ENCODE data around the gene GRIK2.

Gene GRIK2

DNA sequence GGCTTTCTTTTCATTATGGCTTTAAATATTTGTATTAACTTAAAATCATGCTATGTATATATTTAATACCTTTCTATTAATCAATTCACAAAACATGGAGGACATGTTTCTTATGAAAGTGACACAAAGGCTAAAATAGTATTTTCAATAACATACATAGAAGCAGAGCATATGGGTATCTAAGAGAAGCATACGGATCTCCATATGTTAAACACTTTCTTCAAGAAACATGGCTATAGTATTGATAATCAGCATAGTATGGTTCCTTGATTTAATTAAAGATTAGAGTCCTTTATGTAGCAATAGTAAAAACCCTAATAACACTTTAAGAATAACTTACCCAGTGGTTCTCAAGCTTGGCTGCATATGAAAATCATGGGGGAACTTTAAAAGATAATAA lies 58.5 kb downstream of the GRIK2 start:
- WGBS (ENCODE audit: extremely low coverage, insufficient coverage, insufficient read length): no CpG with 5 or more reads among the region's 1 CpG
- no peak overlapping the region for H4K8ac ChIP-seq (ENCODE audit: low read depth, low read length)
- no peaks in the 10 kb centered on the region for H3K36me3 ChIP-seq (ENCODE audit: control insufficient read depth in 1 of 2, insufficient read depth in 2 of 2, low read length in 2 of 2)
- no peak overlapping the region for H2AFZ ChIP-seq (ENCODE audit: insufficient read depth, low read length, poor library complexity)
- no peak overlapping the region for H3K27ac ChIP-seq (ENCODE audit: low read depth, low read length)
- H3K23ac ChIP-seq (ENCODE audit: low read length): no peak overlapping the region
- H3K27me3 ChIP-seq (ENCODE audit: insufficient read depth, low read length): no peaks in the 10 kb centered on the region
- no peak overlapping the region for H4K12ac ChIP-seq (ENCODE audit: low read depth, low read length)
- no peaks in the 10 kb centered on the region for H3K79me1 ChIP-seq (ENCODE audit: low read length)
- no peak overlapping the region for H2BK12ac ChIP-seq (ENCODE audit: low read length)
- H3K9ac ChIP-seq (ENCODE audit: low read length): no peak overlapping the region
- no peaks in the 10 kb centered on the region for H3K79me2 ChIP-seq (ENCODE audit: control insufficient read depth, insufficient read depth, low read length, poor library complexity)
- H3K4ac ChIP-seq (ENCODE audit: low read depth, low read length): no peak overlapping the region
- no peak overlapping the region for H3K4me2 ChIP-seq (ENCODE audit: low read length)
- no peaks in the 10 kb centered on the region for H3K4me1 ChIP-seq (ENCODE audit: control insufficient read depth in 1 of 2, insufficient read depth in 2 of 2, low read length in 2 of 2)
- H2BK5ac ChIP-seq (ENCODE audit: low read depth, low read length, poor library complexity): no peak overlapping the region
- H2AK5ac ChIP-seq (ENCODE audit: low read length): no peak overlapping the region
- H2BK120ac ChIP-seq (ENCODE audit: insufficient read depth, low read length, poor library complexity): no peak overlapping the region
- H3K18ac ChIP-seq (ENCODE audit: low read length): no peak overlapping the region
- no peak overlapping the region for H4K91ac ChIP-seq (ENCODE audit: low read depth, low read length)
- no peak overlapping the region for H3K4me3 ChIP-seq (ENCODE audit: low read depth, low read length)
- H3K14ac ChIP-seq (ENCODE audit: low read length): no peak overlapping the region
- no peak for DNase-seq
- no peaks in the 10 kb centered on the region for H3K9me3 ChIP-seq (ENCODE audit: insufficient read depth, low read depth, low read length)

DNA sequence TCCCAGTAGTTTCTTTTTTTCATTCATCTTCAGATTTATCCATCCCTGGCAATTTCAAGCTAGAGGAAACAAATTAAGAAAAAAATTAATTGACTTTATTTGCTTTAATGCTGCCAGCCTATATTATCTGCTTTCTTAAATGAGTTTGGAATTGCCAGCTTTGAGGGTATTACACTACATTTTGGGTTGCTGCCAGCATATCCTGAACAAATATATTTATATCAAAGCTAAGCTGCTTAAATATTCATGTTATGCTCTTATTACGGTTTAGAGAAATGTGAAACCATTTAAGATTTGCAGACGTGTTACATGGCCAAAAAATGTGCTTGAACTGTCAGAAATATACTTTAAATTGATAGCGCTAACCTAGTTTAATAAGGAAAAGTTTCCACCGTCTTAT lies 59.7 kb downstream of the GRIK2 start:
- Histone ChIP-seq H2AK5ac (ENCODE audit: low read length) (no peak overlapping the region), H3K4ac (ENCODE audit: low read depth, low read length) (no peak overlapping the region), H3K27ac (ENCODE audit: low read depth, low read length) (no peak overlapping the region), H2AFZ (ENCODE audit: insufficient read depth, low read length, poor library complexity) (no peak overlapping the region), H3K9me3 (ENCODE audit: insufficient read depth, low read depth, low read length) (no peaks in the 10 kb centered on the region), H4K8ac (ENCODE audit: low read depth, low read length) (no peak overlapping the region), H2BK12ac (ENCODE audit: low read length) (no peak overlapping the region), H2BK120ac (ENCODE audit: insufficient read depth, low read length, poor library complexity) (no peak overlapping the region), H2BK5ac (ENCODE audit: low read depth, low read length, poor library complexity) (no peak overlapping the region), H3K4me1 (ENCODE audit: control insufficient read depth in 1 of 2, insufficient read depth in 2 of 2, low read length in 2 of 2) (no peaks in the 10 kb centered on the region), H3K4me3 (ENCODE audit: low read depth, low read length) (no peak overlapping the region), H3K9ac (ENCODE audit: low read length) (no peak overlapping the region), H4K12ac (ENCODE audit: low read depth, low read length) (no peak overlapping the region), H3K36me3 (ENCODE audit: control insufficient read depth in 1 of 2, insufficient read depth in 2 of 2, low read length in 2 of 2) (no peaks in the 10 kb centered on the region), H4K91ac (ENCODE audit: low read depth, low read length) (no peak overlapping the region), H3K27me3 (ENCODE audit: insufficient read depth, low read length) (no peaks in the 10 kb centered on the region), H3K23ac (ENCODE audit: low read length) (no peak overlapping the region), H3K14ac (ENCODE audit: low read length) (no peak overlapping the region), H3K79me1 (ENCODE audit: low read length) (no peaks in the 10 kb centered on the region), H3K18ac (ENCODE audit: low read length) (no peak overlapping the region), H3K79me2 (ENCODE audit: control insufficient read depth, insufficient read depth, low read length, poor library complexity) (no peaks in the 10 kb centered on the region), H3K4me2 (ENCODE audit: low read length) (no peak overlapping the region)
- no CpG with 5 or more reads among the region's 4 CpGs for WGBS (ENCODE audit: extremely low coverage, insufficient coverage, insufficient read length)
- DNase-seq: no peak

DNA sequence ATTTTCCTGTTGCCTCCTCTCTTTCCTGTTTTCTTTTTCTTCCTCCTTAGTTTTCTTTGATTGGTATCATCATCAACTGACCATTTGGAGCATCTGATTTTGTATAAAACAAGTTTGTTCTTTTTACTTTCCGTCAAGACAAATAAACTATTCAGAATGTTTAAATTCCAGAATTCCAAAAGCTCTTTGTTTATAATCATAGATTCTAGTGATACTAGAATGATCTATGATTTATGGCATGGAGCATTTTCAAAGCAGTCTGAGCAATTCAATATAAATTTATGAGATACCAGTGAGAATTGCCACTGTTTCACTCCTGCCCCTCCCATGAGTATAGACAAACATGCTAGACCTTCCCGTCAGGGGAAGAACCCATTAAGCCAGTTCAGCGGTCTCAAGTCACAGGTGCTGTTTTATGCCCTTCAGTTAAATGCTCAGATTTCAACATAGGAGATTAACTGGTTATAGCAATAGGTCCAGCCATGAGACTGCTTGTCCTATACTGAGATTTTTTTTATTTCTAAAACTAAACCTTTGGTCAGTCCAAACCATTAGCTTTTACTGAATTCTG lies 60.7 kb downstream of the GRIK2 start:
- no peak overlapping the region for H2BK5ac ChIP-seq (ENCODE audit: low read depth, low read length, poor library complexity)
- H3K18ac ChIP-seq (ENCODE audit: low read length): no peak overlapping the region
- H4K12ac ChIP-seq (ENCODE audit: low read depth, low read length): no peak overlapping the region
- H3K79me2 ChIP-seq (ENCODE audit: control insufficient read depth, insufficient read depth, low read length, poor library complexity): no peaks in the 10 kb centered on the region
- no peak overlapping the region for H2AK5ac ChIP-seq (ENCODE audit: low read length)
- no peak for DNase-seq
- no peak overlapping the region for H2BK120ac ChIP-seq (ENCODE audit: insufficient read depth, low read length, poor library complexity)
- H3K23ac ChIP-seq (ENCODE audit: low read length): no peak overlapping the region
- no peak overlapping the region for H2AFZ ChIP-seq (ENCODE audit: insufficient read depth, low read length, poor library complexity)
- WGBS (ENCODE audit: extremely low coverage, insufficient coverage, insufficient read length): no CpG with 5 or more reads among the region's 3 CpGs
- H3K27me3 ChIP-seq (ENCODE audit: insufficient read depth, low read length): no peaks in the 10 kb centered on the region
- H3K4me3 ChIP-seq (ENCODE audit: low read depth, low read length): no peak overlapping the region
- no peak overlapping the region for H3K27ac ChIP-seq (ENCODE audit: low read depth, low read length)
- H3K4me1 ChIP-seq (ENCODE audit: control insufficient read depth in 1 of 2, insufficient read depth in 2 of 2, low read length in 2 of 2): no peaks in the 10 kb centered on the region
- H4K8ac ChIP-seq (ENCODE audit: low read depth, low read length): no peak overlapping the region
- no peak overlapping the region for H3K9ac ChIP-seq (ENCODE audit: low read length)
- H4K91ac ChIP-seq (ENCODE audit: low read depth, low read length): no peak overlapping the region
- H3K36me3 ChIP-seq (ENCODE audit: control insufficient read depth in 1 of 2, insufficient read depth in 2 of 2, low read length in 2 of 2): no peaks in the 10 kb centered on the region
- H3K79me1 ChIP-seq (ENCODE audit: low read length): no peaks in the 10 kb centered on the region
- no peak overlapping the region for H3K14ac ChIP-seq (ENCODE audit: low read length)
- H3K9me3 ChIP-seq (ENCODE audit: insufficient read depth, low read depth, low read length): no peaks in the 10 kb centered on the region
- H3K4me2 ChIP-seq (ENCODE audit: low read length): no peak overlapping the region
- no peak overlapping the region for H2BK12ac ChIP-seq (ENCODE audit: low read length)
- H3K4ac ChIP-seq (ENCODE audit: low read depth, low read length): no peak overlapping the region

DNA sequence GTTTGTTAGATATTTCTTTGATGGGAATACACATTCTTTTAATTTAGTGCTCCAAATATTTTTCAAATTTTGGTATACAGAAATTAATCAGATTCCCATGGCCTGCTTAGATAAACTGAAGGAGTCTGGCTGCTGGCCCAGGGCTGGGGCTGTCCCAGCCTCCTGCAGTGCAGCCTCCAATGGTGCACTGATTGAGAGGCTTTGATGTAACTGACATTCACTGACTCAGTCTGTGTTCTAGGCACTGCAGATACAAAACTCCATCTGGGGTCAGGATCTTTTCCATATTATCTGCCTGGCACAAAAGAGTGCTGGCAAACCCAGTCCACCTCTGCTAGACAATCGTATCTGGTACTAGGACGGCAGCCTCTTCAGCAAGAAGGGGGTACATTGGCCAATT lies 64.8 kb downstream of the GRIK2 start:
- H3K79me1 ChIP-seq (ENCODE audit: low read length): no peaks in the 10 kb centered on the region
- no peak overlapping the region for H2BK5ac ChIP-seq (ENCODE audit: low read depth, low read length, poor library complexity)
- H3K18ac ChIP-seq (ENCODE audit: low read length): no peak overlapping the region
- WGBS (ENCODE audit: extremely low coverage, insufficient coverage, insufficient read length): no CpG with 5 or more reads among the region's 2 CpGs
- no peak overlapping the region for H2BK12ac ChIP-seq (ENCODE audit: low read length)
- no peak overlapping the region for H4K12ac ChIP-seq (ENCODE audit: low read depth, low read length)
- no peak overlapping the region for H4K91ac ChIP-seq (ENCODE audit: low read depth, low read length)
- no peaks in the 10 kb centered on the region for H3K4me1 ChIP-seq (ENCODE audit: control insufficient read depth in 1 of 2, insufficient read depth in 2 of 2, low read length in 2 of 2)
- H3K36me3 ChIP-seq (ENCODE audit: control insufficient read depth in 1 of 2, insufficient read depth in 2 of 2, low read length in 2 of 2): no peaks in the 10 kb centered on the region
- H3K27me3 ChIP-seq (ENCODE audit: insufficient read depth, low read length): no peaks in the 10 kb centered on the region
- H3K14ac ChIP-seq (ENCODE audit: low read length): no peak overlapping the region
- no peak overlapping the region for H4K8ac ChIP-seq (ENCODE audit: low read depth, low read length)
- H3K23ac ChIP-seq (ENCODE audit: low read length): no peak overlapping the region
- no peak overlapping the region for H2AK5ac ChIP-seq (ENCODE audit: low read length)
- H2AFZ ChIP-seq (ENCODE audit: insufficient read depth, low read length, poor library complexity): no peak overlapping the region
- H3K9ac ChIP-seq (ENCODE audit: low read length): no peak overlapping the region
- H3K9me3 ChIP-seq (ENCODE audit: insufficient read depth, low read depth, low read length): no peaks in the 10 kb centered on the region
- H3K4me2 ChIP-seq (ENCODE audit: low read length): no peak overlapping the region
- H3K79me2 ChIP-seq (ENCODE audit: control insufficient read depth, insufficient read depth, low read length, poor library complexity): no peaks in the 10 kb centered on the region
- no peak overlapping the region for H3K4me3 ChIP-seq (ENCODE audit: low read depth, low read length)
- H2BK120ac ChIP-seq (ENCODE audit: insufficient read depth, low read length, poor library complexity): no peak overlapping the region
- no peak overlapping the region for H3K27ac ChIP-seq (ENCODE audit: low read depth, low read length)
- DNase-seq: no peak
- H3K4ac ChIP-seq (ENCODE audit: low read depth, low read length): no peak overlapping the region

All from trophoblast cell (in vitro differentiated cells and primary cell).